Pons (tissue), 1 donor: ENCODE results near the gene LEMD1.
"Not testable (repeated sequence)": the region's sequence is repeated elsewhere in the genome, so short reads cannot be mapped to it uniquely, and the experiment has no call there.

Source experiments
- DNase-seq: peaks from one replicate; pipeline ENCODE4 v3.0.0-alpha.2; 2016; ENCODE audit warnings: low spot score

Gene LEMD1

DNA sequence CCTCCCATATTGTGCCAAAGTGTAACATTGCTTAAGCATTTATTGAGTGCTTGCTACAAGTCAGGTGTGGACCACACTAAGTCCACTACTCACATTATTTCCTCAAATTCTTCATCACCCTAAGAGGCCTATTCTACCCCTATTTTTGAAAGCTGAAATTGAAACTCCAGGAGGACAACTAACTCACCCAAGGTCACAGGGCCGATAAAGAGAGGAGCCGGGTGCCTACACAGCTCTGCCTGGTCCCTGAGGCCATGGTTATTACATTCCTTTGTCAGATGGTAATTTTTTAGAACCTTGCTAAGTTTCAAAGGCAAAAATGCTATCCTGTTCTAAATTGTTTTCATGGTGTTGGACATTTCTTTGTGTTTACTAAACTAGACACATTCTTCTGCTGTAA is 41.0 kb downstream of the LEMD1 start:
- no peak for DNase-seq

DNA sequence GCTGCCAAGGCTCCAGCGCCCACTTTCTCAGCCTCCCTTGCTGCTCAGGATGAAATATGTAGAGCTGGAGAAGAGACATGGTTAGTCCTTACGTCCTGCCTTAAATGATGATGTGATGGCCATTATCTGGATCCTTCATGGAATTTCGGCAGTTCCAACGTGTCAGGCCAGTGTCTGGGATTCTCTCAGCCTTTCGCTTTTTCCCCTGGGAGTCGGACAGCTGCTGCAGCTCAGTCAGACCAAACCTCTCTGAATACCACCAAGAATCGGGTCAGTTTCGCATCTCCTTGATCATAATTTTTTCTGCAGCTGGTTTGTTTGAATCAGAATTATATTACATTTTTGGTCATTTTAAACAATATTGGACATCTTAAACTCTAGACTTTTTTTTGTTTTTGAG is 42.8 kb downstream of the LEMD1 start:
- no peak for DNase-seq

DNA sequence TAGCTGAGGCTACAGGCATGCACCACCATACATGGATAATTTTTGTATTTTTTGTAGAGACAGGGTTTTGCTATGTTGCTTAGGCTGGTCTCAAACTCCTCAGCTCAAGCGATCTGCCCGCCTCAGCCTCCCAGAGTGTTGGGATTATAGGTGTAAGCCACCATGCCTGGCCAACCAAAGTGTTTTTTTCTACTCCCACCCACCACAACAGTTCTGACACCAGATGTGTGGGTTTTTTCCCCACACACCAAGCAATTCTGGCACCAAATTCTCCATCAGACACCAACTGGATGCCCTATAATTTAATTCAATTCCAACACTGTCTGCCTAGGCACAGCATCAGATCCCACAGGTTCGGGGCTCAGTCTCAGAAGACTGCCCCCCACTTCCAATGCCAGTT is 44.5 kb downstream of the LEMD1 start:
- no peak for DNase-seq

DNA sequence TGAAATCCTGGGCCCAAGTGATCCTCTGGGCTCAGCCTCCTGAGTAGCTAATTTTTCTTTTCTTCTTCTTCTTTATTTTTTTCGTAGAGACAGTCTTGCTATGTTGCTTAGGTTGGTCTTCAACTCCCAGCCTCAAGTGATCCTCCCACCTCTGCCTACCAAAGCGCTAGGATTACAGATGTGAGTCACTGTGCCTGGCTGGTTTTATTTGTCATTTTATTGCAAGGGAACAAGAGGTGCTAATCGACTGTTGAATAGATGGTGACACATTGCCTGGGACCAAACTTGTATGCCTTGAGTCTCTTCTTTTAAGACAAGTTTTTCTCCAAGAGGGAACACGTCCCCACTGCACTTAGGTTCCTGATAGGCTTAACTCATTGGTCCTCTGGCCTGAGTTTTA is 45.1 kb downstream of the LEMD1 start:
- no peak for DNase-seq

DNA sequence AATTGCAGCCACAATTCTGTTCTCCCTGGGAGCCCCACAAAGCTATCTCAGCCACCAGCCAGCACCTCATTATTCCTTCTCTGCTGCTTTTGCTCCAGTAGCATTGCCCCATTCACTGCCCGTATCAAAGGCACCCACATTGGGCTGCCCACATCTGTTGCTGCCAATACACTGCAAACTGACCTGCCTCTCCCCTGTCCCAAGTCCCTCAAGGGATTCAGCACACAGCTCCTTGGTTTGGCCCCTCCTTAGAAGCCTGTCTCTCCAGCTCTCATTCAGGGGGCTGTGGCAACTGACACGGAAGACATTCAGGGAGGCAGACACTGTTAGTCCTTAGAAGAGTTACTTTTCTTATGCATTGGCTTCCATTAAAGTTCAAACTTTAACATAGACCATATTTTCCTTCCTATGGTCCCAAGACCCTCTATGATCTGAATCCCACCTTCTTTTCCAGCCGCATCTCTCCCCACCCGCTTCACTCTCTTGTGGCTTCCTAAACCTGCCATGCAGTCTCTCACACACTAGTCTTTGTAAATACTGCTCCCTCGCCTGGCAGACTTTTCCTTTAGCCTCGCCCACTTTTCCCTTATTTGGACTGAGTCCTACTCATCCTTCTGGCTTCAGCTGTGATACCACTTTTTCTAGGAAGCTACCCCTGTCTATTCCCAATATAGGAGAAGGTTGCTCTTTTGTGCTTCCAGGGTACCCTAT is 45.9 kb downstream of the LEMD1 start:
- no peak for DNase-seq

DNA sequence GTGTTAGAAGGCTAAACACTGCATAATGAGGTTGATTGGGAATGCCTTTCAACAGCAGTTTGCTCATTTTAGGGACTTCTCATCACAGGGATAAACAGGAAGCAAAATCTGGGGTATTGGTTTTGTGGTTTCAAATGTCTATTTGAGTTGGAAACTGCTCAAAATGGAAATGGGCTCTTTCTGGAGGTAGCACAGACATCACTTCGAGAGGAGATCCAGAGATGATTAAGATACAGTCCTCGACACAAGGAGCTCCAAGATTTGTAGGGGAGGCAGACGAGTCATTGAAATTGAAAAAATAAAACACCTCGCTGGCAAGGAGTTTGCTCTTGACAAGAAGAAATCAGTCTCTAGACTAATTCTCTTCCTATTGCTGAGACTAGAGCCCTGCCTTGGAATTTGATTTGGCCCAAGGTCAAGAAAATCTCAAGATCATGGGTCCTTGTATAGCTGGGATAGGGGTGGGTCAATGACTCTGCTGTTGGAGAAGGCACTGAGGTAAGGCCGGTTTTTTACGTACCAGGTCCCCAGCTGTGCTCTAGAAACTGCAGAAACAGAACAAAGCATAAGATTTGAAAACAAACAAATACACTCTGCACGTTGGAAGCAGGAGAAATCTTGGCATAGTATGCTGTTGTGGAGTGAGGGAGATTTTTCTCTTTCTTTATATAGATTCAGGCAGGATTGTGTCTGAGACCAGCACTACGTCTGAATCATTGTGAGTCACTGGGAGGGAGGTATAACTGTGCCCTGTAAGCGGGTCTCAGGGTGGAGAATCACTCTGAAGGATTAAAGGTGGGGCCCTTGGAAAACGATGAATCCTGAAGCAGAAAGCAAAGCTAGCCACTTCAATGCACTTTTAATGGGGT is 47.4 kb downstream of the LEMD1 start:
- no peak for DNase-seq

DNA sequence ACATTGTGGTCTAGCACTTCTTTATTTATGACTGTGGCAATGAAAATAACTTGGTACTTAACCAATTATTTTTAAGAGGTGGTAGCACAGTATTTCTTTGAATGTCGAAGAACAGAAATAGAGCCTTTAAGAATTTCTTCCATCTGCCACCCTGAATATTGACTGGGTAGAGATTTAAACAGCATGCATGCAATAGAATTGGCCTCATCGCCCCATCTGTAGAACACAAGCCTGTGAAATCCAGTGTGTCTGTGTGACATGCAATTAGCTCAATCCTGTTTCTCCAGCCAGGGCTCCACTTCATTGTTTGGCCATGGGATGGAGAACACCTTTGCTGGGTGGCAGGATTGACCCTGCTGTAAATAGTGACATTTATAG is 48.1 kb downstream of the LEMD1 start:
- no peak for DNase-seq

DNA sequence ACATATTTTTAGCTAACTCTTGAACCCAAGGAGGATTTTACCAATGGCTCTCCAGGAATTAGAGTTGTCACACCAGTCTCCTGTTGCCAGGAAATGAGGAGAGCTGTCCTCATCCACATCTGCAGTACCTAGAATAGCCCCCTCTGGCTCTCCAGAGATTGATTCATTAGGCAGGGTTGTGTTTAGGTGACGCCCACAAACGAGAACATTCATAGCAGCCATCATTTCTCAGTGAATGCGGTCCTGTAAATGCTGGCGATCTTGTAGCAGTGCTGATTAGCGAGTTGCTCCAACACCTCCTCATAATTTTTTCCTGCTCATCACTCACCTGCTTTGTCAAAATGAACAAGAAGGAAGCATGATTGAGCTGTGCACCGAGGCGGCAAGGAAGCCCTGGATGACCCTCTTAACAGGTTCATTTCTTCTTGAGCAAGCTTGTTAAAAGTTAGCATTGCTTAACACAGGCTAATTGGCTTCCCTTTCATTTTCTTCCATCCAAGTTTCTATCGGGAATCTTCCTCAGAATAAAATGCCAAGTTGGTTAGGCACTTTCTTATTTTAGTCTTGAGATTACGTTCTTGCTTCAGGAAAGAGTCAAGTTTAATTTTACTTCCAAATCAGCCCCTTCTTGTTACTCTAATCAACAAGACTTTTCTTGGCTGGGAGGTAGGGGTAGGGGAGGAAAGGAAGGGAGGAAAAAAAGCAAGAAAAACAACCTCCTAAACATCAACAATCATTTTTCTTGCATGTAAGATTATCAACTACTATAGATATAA is 48.6 kb downstream of the LEMD1 start:
- no peak for DNase-seq

DNA sequence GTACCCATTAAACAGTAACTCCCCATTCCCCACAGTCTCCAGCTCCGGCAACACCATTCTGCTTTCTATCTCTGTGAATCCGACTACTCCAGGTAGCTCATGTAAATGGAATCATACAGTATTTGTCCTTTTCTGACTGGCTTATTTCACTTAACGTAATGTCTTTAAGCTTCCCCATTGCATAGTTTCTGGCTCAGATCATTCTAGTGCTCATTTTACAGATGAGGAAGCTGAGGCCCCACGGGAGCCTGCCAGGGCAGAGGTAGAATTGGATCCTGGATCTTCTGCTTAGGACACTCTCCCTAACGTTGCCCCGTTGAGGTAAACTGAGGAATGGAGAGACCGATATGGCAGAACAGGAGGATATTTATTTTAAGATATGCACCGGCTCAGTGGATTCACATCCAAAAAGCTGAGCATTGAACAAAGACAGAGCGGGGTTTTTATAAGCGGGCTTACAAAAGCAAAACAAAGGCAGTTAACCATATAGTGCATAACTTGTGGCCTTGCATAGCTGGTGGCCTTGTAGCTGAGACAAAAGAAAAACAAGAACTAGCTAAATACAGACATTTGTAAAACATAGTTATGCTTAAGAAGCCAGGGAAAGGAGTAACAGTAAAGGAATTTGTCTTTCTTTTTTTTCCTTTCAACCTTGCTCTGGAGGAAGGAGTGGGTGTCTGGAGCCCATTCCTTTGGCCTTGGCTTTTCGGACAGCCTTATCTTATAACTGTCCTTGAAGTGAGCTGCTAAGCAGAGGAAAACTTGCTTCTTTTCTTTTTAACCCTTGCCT is 49.8 kb downstream of the LEMD1 start:
- DNase-seq: no peak

DNA sequence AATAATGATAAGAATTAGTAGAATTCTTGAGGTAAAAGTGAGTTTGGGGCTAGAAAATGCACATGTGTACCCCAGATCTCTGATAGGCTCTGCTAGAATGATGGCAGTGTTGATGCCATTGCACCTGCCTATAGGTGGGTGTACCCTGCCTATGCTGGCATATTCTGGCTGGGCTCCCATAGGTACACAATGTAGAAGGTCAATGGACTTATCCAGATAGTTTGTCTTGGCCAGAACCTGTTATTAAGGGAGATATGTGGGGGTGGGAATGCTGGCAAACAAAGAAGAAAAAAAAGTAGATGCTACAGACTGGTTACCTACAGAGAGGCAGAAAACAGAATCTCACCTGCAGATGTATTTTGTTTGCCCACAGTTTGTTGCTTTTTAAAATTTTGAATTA is 51.1 kb downstream of the LEMD1 start:
- no peak for DNase-seq

DNA sequence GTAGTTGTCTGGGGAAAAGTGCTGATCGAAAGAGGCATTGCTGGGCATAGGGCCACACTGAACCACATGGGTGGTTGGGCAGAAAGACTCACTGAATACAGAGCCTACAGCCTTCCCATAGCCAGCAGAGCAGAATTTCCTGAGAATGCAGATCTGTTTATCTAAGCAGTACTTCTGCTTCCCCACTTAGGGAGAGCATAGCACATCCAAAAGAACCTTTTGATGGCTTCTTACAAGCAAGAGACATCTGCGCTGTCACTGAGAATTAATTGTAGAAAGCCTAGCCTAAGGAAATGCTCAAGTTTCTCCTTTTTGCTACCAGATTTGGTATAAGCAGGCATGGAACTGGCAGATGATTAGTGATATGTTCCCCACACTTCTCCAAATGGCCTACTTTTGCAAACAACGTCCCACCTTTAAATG is 52.1 kb downstream of the LEMD1 start:
- peak; percentile 59 for DNase-seq

DNA sequence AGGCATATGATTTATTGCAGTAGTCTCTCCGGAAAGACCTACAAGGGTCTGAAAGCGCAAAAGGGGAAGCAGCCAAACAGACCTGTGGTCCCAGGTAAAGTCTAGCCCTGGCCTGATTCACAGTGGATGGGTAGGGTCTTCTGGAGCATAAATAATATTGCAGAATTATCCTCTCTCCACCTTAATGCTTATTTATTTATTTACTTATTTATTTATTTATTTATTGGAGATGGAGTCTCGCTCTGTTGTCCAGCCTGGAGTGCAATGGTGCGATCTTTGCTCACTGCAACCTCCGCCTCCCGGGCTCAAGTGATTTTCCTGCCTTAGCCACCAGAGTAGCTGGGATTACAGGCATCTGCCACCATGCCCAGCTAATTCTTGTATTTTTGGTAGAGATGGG is 53.4 kb downstream of the LEMD1 start:
- no peak for DNase-seq

DNA sequence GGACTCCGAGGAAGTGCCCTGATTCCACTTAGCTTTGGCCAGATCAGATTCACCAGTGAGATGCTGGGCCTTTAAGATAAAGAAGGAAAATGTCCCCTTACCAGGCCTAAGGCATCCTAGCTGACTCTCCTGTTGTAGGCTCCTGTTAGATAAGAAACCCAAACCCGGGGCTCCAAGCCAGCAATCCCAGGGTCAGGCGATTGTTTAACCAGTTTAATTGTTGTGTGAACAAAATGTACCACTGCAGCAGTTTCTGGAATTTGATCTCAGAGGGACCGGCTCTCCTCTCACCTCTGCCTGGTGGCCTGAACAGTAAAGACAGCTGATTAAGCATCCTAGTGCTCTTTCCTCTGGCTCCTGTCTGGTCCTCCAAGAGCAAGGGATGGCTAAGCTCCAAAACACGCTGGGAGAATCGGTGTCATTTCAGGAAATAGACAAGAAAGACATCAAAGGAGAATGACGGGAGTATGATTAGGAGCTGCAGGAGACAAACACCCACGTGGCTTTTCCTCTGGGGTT is 55.9 kb downstream of the LEMD1 start:
- no peak for DNase-seq

DNA sequence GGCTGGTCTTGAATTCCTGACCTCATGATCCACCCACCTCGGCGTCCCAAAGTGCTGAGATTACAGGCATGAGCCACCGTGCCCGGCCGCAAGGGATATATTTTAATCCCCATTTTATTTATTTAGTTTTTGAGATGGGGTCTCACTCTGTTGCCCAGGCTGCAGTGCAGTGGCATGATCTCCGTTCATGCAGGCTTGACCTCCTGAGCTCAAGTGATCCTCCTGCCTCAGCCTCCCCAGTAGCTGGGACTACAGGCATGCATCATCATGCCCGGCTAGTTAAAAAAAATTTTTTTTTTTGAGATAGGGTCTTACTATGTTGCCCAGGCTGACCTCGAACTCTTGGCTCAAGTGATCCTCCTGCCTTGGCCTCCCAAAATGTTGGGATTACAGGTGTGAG is 56.8 kb downstream of the LEMD1 start:
- not testable (repeated sequence) for DNase-seq

DNA sequence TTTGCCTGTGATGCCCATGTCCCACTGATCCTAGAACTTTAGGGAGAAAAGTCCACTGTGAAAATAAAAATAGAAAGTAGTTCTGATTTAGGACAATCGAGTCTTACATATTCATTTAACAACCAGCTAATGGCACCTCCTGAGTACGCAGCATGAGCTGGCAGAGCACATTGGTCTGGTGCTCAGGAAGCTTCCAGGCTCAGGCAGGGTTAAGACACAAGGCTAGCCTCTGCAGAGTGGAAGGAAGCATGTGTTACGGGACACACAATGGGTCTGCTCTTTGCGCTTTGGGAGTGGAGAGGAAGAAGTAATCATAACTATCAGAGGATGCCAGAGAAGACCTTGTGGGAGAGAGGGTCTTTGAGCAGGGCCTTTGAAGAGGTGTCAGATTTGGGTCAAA is 61.0 kb downstream of the LEMD1 start:
- DNase-seq: no peak

DNA sequence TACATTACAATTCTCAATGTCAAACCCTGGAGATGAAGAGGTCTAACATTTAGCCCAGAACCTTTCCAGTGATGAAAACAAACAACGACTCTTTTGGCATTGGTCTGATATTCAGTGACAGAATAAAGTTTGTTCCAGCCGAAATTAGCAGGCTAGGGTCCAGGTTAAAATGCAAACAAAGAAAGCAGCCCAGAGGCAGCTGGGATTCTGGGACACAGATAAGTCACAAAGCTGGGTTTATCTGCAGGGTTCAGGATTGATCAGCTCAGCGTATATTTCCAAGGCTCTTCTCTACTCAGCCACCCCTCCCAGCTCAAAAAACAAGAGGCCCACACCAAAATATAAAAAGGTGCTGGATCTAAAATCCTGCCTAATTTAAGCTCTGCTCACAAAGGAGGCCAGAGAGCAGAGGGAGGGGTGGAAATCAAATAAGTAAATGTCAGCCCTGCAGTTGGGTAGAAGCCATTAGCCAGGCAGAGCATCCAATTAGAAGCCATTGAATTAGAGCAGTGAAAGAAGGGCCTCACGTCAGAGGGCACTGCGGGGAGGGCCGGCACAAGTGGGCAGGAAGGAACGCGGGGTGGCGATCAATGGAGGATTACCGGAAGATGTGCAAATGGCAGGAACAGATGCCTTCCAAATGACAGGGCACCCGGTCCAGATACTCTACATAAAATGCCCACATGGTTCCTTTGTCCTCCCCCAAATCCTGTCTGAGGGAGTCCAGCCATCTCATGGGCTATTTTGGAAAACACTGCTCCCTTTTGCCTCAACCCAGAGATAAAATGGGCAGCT is 61.9 kb downstream of the LEMD1 start:
- DNase-seq: peak; percentile 44

DNA sequence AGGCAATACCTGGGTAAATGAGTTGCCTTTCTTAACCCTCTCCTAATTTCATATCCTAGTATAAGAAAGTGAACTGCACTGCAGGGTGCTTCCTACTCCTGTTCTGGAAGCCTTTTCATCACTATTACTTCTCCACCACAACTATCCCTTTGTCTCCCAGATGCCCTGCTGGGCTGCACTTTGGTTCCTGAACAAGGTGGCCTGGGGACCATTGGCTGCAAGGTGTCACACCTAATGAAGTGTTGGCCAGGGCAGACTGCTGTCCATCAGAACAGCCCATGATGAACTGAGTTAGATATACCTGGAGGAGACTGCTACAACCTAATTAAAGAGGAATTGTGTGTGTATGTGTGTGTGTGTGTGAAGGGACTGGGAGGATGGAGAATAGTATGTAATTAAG is 63.3 kb downstream of the LEMD1 start:
- DNase-seq: no peak

DNA sequence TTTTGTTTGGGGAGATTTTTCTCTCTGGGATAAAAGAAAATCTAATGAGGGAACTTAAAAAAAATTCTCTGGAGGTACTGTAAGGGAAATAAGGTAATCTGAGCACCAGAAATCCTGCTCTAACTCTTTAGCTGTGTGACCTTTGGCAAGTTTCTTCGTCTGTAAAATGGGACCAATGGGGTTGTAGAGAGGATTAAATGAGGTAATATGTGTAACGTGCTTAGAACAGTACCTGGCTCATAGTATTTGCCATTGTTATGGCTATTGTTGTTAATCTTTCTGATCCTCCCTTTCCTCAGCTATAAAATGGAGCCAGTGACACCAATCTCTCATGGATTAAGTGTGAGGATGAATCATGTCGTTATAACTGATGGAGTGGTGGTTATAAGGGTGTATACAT is 64.3 kb downstream of the LEMD1 start:
- no peak for DNase-seq

DNA sequence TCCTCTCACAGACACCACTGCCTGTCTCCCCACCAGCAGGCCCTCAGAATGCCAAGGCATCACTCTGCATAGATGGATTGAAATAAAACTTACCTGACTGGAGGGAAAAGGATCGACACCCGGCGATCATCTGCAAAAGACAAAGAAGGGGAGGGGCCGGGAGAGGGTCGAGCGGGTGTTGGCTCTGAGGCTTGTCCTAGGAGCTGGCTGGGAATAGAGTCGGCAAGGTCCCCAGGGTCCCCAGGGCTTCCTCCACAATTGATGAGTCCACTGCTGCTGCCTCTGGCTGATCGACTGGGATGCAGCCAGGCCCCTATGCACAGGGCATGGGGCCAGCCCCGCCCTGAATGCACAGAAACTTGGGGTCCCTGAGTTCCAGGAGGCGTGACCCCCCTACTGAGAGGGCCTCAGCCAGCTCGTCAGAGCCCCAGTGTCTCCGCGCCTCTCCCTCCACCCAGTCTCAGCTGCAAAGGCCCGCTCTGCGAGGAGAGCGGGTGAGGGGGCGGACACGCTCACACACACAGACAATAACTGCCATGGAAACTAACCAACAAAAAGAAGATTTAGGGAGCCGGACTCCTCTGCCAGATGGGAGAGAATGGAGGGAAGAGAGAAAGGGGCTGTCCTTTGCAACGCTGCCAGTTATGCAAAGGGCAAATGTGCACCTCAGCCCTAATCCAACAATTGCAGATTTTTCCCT is 65.3 kb downstream of the LEMD1 start, which contains the start of gene KLHDC8A:
KLHDC8A (minus strand) TSS at position 483 of the 700 bp plus-strand sequence. CDS start 13,318 bp downstream, outside the sequence.
- DNase-seq: no peak

DNA sequence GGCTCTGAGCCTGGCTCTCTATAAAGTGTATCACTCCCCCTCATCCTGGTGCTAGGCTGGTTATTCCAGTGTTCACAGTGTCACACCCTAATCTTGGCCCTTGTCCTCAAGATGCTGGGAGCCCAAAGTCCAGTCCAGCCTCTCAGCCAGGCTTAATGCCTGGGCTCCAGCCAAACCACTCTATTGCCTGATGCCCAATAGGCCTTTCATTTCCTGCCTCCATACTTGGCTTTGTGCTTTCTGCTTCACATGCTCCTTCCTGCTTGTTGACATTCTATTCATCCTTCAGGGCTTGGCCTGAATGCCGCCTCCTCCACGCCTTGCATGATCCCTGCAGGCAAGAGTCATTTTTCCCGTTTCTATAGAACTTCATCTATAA is 66.8 kb downstream of the LEMD1 start:
- peak; percentile 65 for DNase-seq
